AG04449 (cell line): ENCODE data around the gene DLGAP1.

Experiments used
- CTCF ChIA-PET: fragments of 350-600 bp; formaldehyde crosslinking; extraction: SDS; loops from one replicate; lab custom pipeline; 2021; ENCODE audit warnings: antibody characterized with exemption; lab: Yijun Ruan, JAX
- POLR2A ChIA-PET: fragments of 400-600, 350-600 bp; formaldehyde crosslinking; extraction: SDS; loops from one replicate; lab custom pipeline; 2020; ENCODE audit warnings: antibody characterized with exemption, inconsistent platforms; lab: Yijun Ruan, JAX
- DNase-seq: peaks from one replicate; pipeline ENCODE4 v3.0.0-alpha.2; 2010; ENCODE audit warnings: low read depth, low spot score
- H3K4me3 ChIP-seq: 2 replicates; pipeline ENCODE4 v1.5.1; 2011; ENCODE audit warnings: low read depth, mild to moderate bottlenecking, control low read depth, low read length
- CTCF ChIP-seq: IDR thresholded peaks from one replicate; pipeline ENCODE4 v1.5.1; 2011; ENCODE audit warnings: mild to moderate bottlenecking, moderate library complexity, low read length, control low read depth, inconsistent platforms; ENCODE audit not compliant: insufficient read depth; ENCODE audit errors: missing control alignments

DLGAP1 gene

DNA sequence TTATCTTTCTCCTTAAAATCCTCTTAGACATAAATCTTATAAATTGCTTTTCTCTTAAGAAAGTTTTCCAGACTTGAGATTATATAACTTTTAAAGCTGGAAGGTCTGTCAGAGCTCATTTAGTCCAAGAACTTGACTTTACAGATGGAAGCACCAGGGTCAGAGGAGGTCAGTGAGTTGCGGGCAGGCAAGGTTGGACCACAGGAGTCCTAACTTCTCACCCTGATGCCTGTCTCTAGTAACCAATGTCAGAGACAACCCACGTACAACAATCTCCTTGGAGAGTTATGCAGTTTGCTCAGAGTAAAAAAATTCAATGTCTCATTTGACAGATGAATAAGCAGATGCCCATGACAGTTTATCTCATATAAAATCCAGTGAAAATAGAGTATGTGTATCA, 203.9 kb downstream of the DLGAP1 start:
- ChIA-PET CTCF (no interaction called here), POLR2A (no interaction called here)
- TF ChIP-seq CTCF = no peak
- H3K4me3 ChIP-seq = no peak overlapping the region
- DNase-seq = no peak

DNA sequence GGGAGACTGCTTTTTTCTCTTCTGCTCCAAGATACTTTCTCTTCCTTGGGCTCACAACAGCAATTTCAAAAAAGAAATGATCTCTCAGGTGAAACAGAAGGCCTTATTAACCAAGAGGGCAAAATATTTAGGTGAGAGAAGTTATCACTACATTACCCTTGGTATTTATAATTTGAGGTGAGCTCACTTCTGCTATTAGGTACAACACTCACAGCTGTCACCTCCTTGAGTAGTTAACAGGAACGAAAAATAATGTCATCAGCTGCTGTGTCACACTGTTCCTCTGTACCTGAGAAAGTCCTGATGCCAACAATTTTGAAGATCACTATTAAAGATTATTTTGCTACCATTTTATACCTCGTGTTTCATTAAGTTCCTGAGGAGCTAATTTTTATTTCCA, 205.0 kb downstream of the DLGAP1 start:
- no peak overlapping the region for H3K4me3 ChIP-seq
- DNase-seq = no peak
- POLR2A ChIA-PET = no interaction called here
- CTCF ChIA-PET = no interaction called here
- TF ChIP-seq CTCF = no peak

- CTCF ChIA-PET = no interaction called here
- no peak overlapping the region for H3K4me3 ChIP-seq
- TF ChIP-seq CTCF = no peak
- DNase-seq = no peak
- POLR2A ChIA-PET = no interaction called here
Measured at GRCh38 chr18:4248686-4249085, 206.4 kb downstream of the DLGAP1 start.

DNA sequence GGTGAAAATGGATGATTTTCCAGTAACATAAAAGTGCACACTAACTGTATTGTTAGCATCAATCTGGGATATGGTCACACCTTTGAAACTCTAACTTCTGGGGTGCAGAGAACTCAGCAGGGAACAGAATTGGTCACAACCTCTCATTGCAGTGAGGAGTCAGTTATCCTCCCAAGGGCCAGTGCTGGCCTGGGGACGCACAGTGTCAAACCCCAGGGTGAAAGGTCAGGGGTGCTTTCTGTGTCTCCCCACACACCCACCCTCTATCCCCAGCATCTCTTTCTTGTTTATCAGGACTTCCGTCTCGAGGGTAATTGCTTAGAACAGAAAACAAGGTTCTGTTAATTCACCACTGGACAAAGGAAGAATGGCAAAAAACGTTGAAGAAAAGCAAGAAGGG, 208.7 kb downstream of the DLGAP1 start:
- no peak overlapping the region for H3K4me3 ChIP-seq
- CTCF ChIA-PET = no interaction called here
- TF ChIP-seq CTCF = no peak
- POLR2A ChIA-PET = no interaction called here
- DNase-seq = no peak

DNA sequence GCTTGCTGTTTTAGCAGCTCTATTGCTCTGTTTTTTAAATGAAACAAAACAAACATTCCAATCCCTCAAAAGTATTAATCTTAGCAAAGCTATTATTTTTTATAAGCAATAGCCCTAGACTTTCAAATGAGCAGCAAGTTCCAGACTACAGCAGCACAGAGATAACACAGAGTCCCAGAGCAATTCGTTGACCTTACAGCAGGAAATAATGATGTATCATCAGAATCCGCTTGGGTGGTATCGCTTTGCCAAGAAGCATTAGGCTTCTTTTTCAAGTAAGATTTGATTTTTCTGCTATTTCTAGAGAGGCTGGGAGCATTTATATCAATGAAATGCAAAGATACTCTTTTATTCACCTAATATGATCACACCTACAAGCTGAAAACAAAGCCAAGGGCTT, 209.7 kb downstream of the DLGAP1 start:
- DNase-seq = no peak
- TF ChIP-seq CTCF = no peak
- POLR2A ChIA-PET = no interaction called here

GRCh38 chr18:4242431-4243161, 212.5 kb downstream of the DLGAP1 start:
- H3K4me3 ChIP-seq = no peak overlapping the region
- DNase-seq = no peak
- ChIA-PET CTCF (no interaction called here), POLR2A (no interaction called here)
- TF ChIP-seq CTCF = no peak

More for the DNA sequence above, 209.7 kb downstream of the DLGAP1 start:
- no peak overlapping the region for H3K4me3 ChIP-seq
- CTCF ChIA-PET = no interaction called here
